CD14-positive monocyte (primary cell): ENCODE data around the gene MYO3B. TPM values are rescaled to one million over a fixed set of nuclear protein-coding genes. Genes with fewer than 3 reads are reported as not detected.
A peak's percentile ranks its signal among the peaks of the same experiment; 100 is the strongest.

Experiments
- DNase-seq, 3 donors: peaks; one replicate each; pipeline ENCODE4 v3.0.0-alpha.2; 2011 to 2022
- H2AFZ ChIP-seq: 2 replicates; pipeline ENCODE4 v1.6.0; 2012; ENCODE audit warnings: mild to moderate bottlenecking, low read depth, low read length, inconsistent platforms; ENCODE audit not compliant: insufficient read depth, poor library complexity, severe bottlenecking
- H3K27ac ChIP-seq, 2 donors: 1 replicate in 1 of 2; 2 replicates in 1 of 2; pipeline ENCODE4 v1.5.1; 2012 to 2013; ENCODE audit warnings: low read length in 2 of 2, control low read depth in 1 of 2, inconsistent platforms in 1 of 2, low read depth in 1 of 2, mild to moderate bottlenecking in 1 of 2
- H3K27me3 ChIP-seq, 2 donors: one replicate each; pipeline versions ENCODE4 v1.6.0 to v1.6.1; 2011 to 2013; ENCODE audit warnings: low read length in 2 of 2; ENCODE audit not compliant: control insufficient read depth in 2 of 2, insufficient read depth in 2 of 2
- H3K36me3 ChIP-seq, 2 donors: replicated peaks in 1 of 2; 1 replicate in 1 of 2; 2 replicates in 1 of 2; pipeline versions ENCODE4 v1.5.1 to v1.6.1; 2012 to 2013; ENCODE audit warnings: low read length in 2 of 2, control low read depth in 1 of 2, inconsistent platforms in 1 of 2, mild to moderate bottlenecking in 1 of 2; ENCODE audit not compliant: insufficient read depth in 2 of 2, control insufficient read depth in 1 of 2
- H3K4me1 ChIP-seq, 2 donors: 1 replicate in 1 of 2; 2 replicates in 1 of 2; pipeline versions ENCODE4 v1.5.1 to v1.6.1; 2012 to 2013; ENCODE audit warnings: low read length in 2 of 2, control low read depth in 1 of 2, inconsistent platforms in 1 of 2, mild to moderate bottlenecking in 1 of 2, moderate library complexity in 1 of 2; ENCODE audit not compliant: insufficient read depth in 2 of 2, control insufficient read depth in 1 of 2
- H3K4me2 ChIP-seq: replicated peaks from 2 replicates; pipeline ENCODE3; 2012; ENCODE audit warnings: low read length, moderate library complexity, mild to moderate bottlenecking; ENCODE audit not compliant: poor library complexity, severe bottlenecking; ENCODE audit errors: extremely low read depth
- H3K4me3 ChIP-seq, 3 experiments: fragments of 200-600 bp in 1 of 3; sonication (generic) in 1 of 3; replicated peaks in 1 of 3; 1 replicate in 2 of 3; 2 replicates in 1 of 3; pipeline ENCODE4 v1.5.1; 2011 to 2013; ENCODE audit warnings: low read length in 3 of 3, mild to moderate bottlenecking in 3 of 3, control low read depth in 2 of 3, low read depth in 2 of 3, inconsistent platforms in 1 of 3, moderate library complexity in 1 of 3
- H3K79me2 ChIP-seq: 2 replicates; pipeline ENCODE4 v1.6.0; 2012; ENCODE audit warnings: mild to moderate bottlenecking, control low read depth, inconsistent platforms, low read length, moderate library complexity; ENCODE audit not compliant: insufficient read depth
- H3K9ac ChIP-seq: 2 replicates; pipeline ENCODE4 v1.6.0; 2017; ENCODE audit warnings: low read length, mild to moderate bottlenecking; ENCODE audit not compliant: insufficient read depth, poor library complexity, severe bottlenecking
- H3K9me3 ChIP-seq, 2 donors: replicated peaks in 1 of 2; 1 replicate in 1 of 2; 2 replicates in 1 of 2; pipeline versions ENCODE4 v1.5.1 to v1.6.1; 2012 to 2013; ENCODE audit warnings: low read length in 2 of 2, control low read depth in 1 of 2; ENCODE audit not compliant: control insufficient read depth in 1 of 2, insufficient read depth in 1 of 2
- H4K20me1 ChIP-seq: 2 replicates; pipeline ENCODE4 v1.6.0; 2012; ENCODE audit warnings: mild to moderate bottlenecking, low read length, control low read depth, moderate library complexity; ENCODE audit not compliant: insufficient read depth
- H3K27ac Mint-ChIP-seq, 7 donors: one replicate each; pipeline ENCODE4 v1.8.0; 2020; ENCODE audit warnings: mild to moderate bottlenecking in 7 of 7, mixed read lengths in 7 of 7, moderate library complexity in 6 of 7, inconsistent platforms in 2 of 7
- H3K27me3 Mint-ChIP-seq, 3 donors: one replicate each; pipeline ENCODE4 v1.8.0; 2021 to 2022; ENCODE audit warnings: low read depth in 3 of 3, mild to moderate bottlenecking in 3 of 3, mixed read lengths in 3 of 3, moderate library complexity in 3 of 3, inconsistent platforms in 1 of 3
- H3K36me3 Mint-ChIP-seq, 2 donors: one replicate each; pipeline ENCODE4 v1.8.0; 2020; ENCODE audit warnings: mixed read lengths in 2 of 2, inconsistent platforms in 1 of 2, mild to moderate bottlenecking in 1 of 2
- H3K4me1 Mint-ChIP-seq: one replicate; pipeline ENCODE4 v1.8.0; 2020; ENCODE audit warnings: mild to moderate bottlenecking, mixed read lengths
- H3K4me3 Mint-ChIP-seq, 2 donors: one replicate each; pipeline ENCODE4 v1.8.0; 2020; ENCODE audit warnings: mild to moderate bottlenecking in 2 of 2, mixed read lengths in 2 of 2, moderate library complexity in 1 of 2
- H3K9me3 Mint-ChIP-seq, 7 donors: one replicate each; pipeline ENCODE4 v1.8.0; 2020 to 2022; ENCODE audit warnings: mixed read lengths in 7 of 7, mild to moderate bottlenecking in 6 of 7, moderate library complexity in 6 of 7, inconsistent platforms in 2 of 7
- CTCF ChIP-seq: fragments of 200-600 bp; IDR thresholded peaks from one replicate; pipeline ENCODE4 v1.8.0; 2022; ENCODE audit warnings: antibody characterized with exemption, mild to moderate bottlenecking
- intact Hi-C, 2 donors: fragments of 100-400 bp; cut with micrococcal nuclease; formaldehyde crosslinking; loops; one replicate each; pipeline versions ENCODE4 v1.15.0 to v1.15.1; 2023
- polyA plus RNA-seq, 3 donors: library from polyadenylated mRNA; depleted of rRNA in 1 of 3; unstranded in 2 of 3; stranded (reverse) in 1 of 3; fragments of 300-500 nt in 2 of 3; fragments of >200 nt in 1 of 3; fragmentation: Illumina TruSeq in 2 of 3; gene quantifications; 1 replicate in 2 of 3; 2 replicates in 1 of 3; pipeline ENCODE4 v1.2.3, GENCODE V29; 2012 to 2021

The MYO3B gene
- polyA plus RNA-seq, 3 donors, result not detected

GRCh38 chr2:170562928-170563327, 385.0 kb downstream of the MYO3B start:
- TF ChIP-seq CTCF, result no peak
- Mint-ChIP-seq H3K4me3 (no peak overlapping the region), H3K27me3 (peaks cover 0 to 2% (median 0%) of the 10 kb centered on the region in 3 donors), H3K4me1 (no peaks in the 10 kb centered on the region), H3K36me3 (no peaks in the 10 kb centered on the region), H3K9me3 (peaks cover 0 to 3% (median 0%) of the 10 kb centered on the region in 7 donors), H3K27ac (peak overlapping the region in 1 of 7 donors; percentile 66)
- H3K36me3 ChIP-seq, result no peaks in the 10 kb centered on the region
- no peaks in the 10 kb centered on the region for H3K4me1 ChIP-seq
- DNase-seq, result no peak
- H3K4me3 ChIP-seq, result no peak overlapping the region
- H3K9me3 ChIP-seq, result no peaks in the 10 kb centered on the region
- no peak overlapping the region for H2AFZ ChIP-seq
- no peak overlapping the region for H3K4me2 ChIP-seq
- intact Hi-C loops, result no loop called here
- H3K79me2 ChIP-seq, result no peaks in the 10 kb centered on the region
- peaks cover 0 to 3% of the 10 kb centered on the region in 2 donors for H3K27me3 ChIP-seq
- H3K27ac ChIP-seq, result no peak overlapping the region
- no peaks in the 10 kb centered on the region for H4K20me1 ChIP-seq
- H3K9ac ChIP-seq, result no peak overlapping the region

GRCh38 chr2:170563401-170563800, 385.5 kb downstream of the MYO3B start:
- Mint-ChIP-seq H3K4me3 (no peak overlapping the region), H3K9me3 (peaks cover 0 to 3% (median 0%) of the 10 kb centered on the region in 7 donors), H3K27ac (no peak overlapping the region), H3K4me1 (no peaks in the 10 kb centered on the region), H3K36me3 (no peaks in the 10 kb centered on the region), H3K27me3 (peaks cover 0 to 2% (median 0%) of the 10 kb centered on the region in 3 donors)
- Histone ChIP-seq H3K36me3 (no peaks in the 10 kb centered on the region), H3K79me2 (no peaks in the 10 kb centered on the region), H3K4me2 (no peak overlapping the region), H4K20me1 (no peaks in the 10 kb centered on the region), H3K9ac (no peak overlapping the region), H3K4me3 (no peak overlapping the region), H2AFZ (no peak overlapping the region), H3K9me3 (no peaks in the 10 kb centered on the region), H3K27ac (no peak overlapping the region), H3K27me3 (peaks cover 0 to 3% of the 10 kb centered on the region in 2 donors), H3K4me1 (no peaks in the 10 kb centered on the region)
- no peak for TF ChIP-seq CTCF
- intact Hi-C loops, result no loop called here
- DNase-seq, result no peak
